HG02798 (cell line): ENCODE data around the gene COBL.

Experiments
- ATAC-seq: cut with Tn5 transposase; IDR thresholded peaks from one replicate; pipeline ENCODE4 v1.9.1; 2021; ENCODE audit warnings: mild to moderate bottlenecking; ENCODE audit not compliant: unreplicated experiment, poor library complexity

The COBL gene

GRCh38 chr7:51328351-51328801, 11.8 kb upstream of the COBL start:
- ATAC-seq = no peak

- ATAC-seq = no peak
Measured at GRCh38 chr7:51327287-51327717, 10.7 kb upstream of the COBL start.

- ATAC-seq = no peak
Measured at GRCh38 chr7:51326656-51327286, 10.2 kb upstream of the COBL start.

GRCh38 chr7:51325908-51326307, 9.3 kb upstream of the COBL start:
- no peak for ATAC-seq

- no peak for ATAC-seq
Measured at GRCh38 chr7:51325261-51325676, 8.7 kb upstream of the COBL start.

- ATAC-seq = no peak
Measured at GRCh38 chr7:51324206-51324898, 7.7 kb upstream of the COBL start.

GRCh38 chr7:51321961-51322515, 5.4 kb upstream of the COBL start:
- no peak for ATAC-seq

GRCh38 chr7:51318886-51319579, 2.4 kb upstream of the COBL start:
- ATAC-seq = no peak

GRCh38 chr7:51318001-51318400, 1.4 kb upstream of the COBL start:
- no peak for ATAC-seq

GRCh38 chr7:51317582-51317910, 937 bp upstream of the COBL start:
- ATAC-seq = no peak

GRCh38 chr7:51316262-51316665, 345 bp downstream of the COBL start:
- no peak for ATAC-seq

GRCh38 chr7:51315393-51316261, 982 bp downstream of the COBL start:
- ATAC-seq = no peak

GRCh38 chr7:51314726-51315125, 1.9 kb downstream of the COBL start:
- ATAC-seq = no peak

GRCh38 chr7:51313738-51314425, 2.7 kb downstream of the COBL start:
- ATAC-seq = no peak

GRCh38 chr7:51312951-51313737, 3.5 kb downstream of the COBL start:
- no peak for ATAC-seq

- no peak for ATAC-seq
Measured at GRCh38 chr7:51311166-51311565, 5.4 kb downstream of the COBL start.

GRCh38 chr7:51310131-51310583, 6.5 kb downstream of the COBL start:
- no peak for ATAC-seq

- no peak for ATAC-seq
Measured at GRCh38 chr7:51309361-51310130, 7.1 kb downstream of the COBL start.
